ENCODE measurements around the gene DNAJC5.
A peak's percentile ranks its signal among the peaks of the same experiment; 100 is the strongest.
"Not testable (repeated sequence)": the region's sequence is repeated elsewhere in the genome, so short reads cannot be mapped to it uniquely, and the experiment has no call there.

The DNAJC5 gene

GRCh38 chr20:63969838-63970713, 75.2 kb downstream of the DNAJC5 start, which contains the start of gene ZNF512B:
Gene ZNF512B, minus strand, starts transcription at chr20:63969930. Its CDS starts 1,980 bp downstream, at chr20:63967950.
- Mint-ChIP-seq H3K27ac (peak within 1 kb of the TSS; percentile 82), H3K27me3 (ENCODE audit: low read depth) (no peaks in the 10 kb centered on the region), H3K9me3 (no peaks in the 10 kb centered on the region), H3K36me3 (ENCODE audit: low read depth) (peaks cover 34% of the 10 kb centered on the region), H3K4me1 (ENCODE audit: low read depth) (peaks cover 13% of the 10 kb centered on the region), H3K4me3 (peak within 1 kb of the TSS; percentile 86)
- peak; percentile 43 for DNase-seq (ENCODE audit: low spot score)

GRCh38 chr20:63970714-63971431, 75.9 kb downstream of the DNAJC5 start:
- H3K9me3 Mint-ChIP-seq: no peaks in the 10 kb centered on the region
- H3K27me3 Mint-ChIP-seq (ENCODE audit: low read depth): no peaks in the 10 kb centered on the region
- no peak for DNase-seq (ENCODE audit: low spot score)
- peaks cover 33% of the 10 kb centered on the region for H3K36me3 Mint-ChIP-seq (ENCODE audit: low read depth)
- peak overlapping the region; percentile 72 for H3K27ac Mint-ChIP-seq
- peak overlapping the region; percentile 69 for H3K4me3 Mint-ChIP-seq
- H3K4me1 Mint-ChIP-seq (ENCODE audit: low read depth): peaks cover 13% of the 10 kb centered on the region

DNA sequence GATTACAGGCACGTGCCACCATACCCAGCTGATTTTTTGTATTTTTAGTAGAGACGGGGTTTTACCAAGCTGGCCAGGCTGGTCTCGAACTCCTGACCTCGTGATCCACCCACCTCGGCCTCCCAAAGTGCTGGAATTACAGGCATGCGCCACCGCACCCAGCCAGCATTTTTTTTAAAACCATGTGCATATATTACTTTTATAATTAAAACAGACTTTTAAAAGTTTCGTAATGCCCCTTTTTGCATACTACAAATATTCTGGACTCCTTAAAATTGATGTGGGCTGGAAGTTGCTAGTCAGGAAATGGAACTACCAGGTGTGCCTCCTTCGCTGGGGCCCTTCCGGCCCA, 77.0 kb downstream of the DNAJC5 start:
- not testable (repeated sequence) for H3K9me3 Mint-ChIP-seq; DNase-seq (ENCODE audit: low spot score); H3K27me3 Mint-ChIP-seq (ENCODE audit: low read depth); H3K4me3 Mint-ChIP-seq; H3K27ac Mint-ChIP-seq
- Mint-ChIP-seq H3K36me3 (ENCODE audit: low read depth) (peaks cover 32% of the 10 kb centered on the region), H3K4me1 (ENCODE audit: low read depth) (peaks cover 22% of the 10 kb centered on the region)

DNA sequence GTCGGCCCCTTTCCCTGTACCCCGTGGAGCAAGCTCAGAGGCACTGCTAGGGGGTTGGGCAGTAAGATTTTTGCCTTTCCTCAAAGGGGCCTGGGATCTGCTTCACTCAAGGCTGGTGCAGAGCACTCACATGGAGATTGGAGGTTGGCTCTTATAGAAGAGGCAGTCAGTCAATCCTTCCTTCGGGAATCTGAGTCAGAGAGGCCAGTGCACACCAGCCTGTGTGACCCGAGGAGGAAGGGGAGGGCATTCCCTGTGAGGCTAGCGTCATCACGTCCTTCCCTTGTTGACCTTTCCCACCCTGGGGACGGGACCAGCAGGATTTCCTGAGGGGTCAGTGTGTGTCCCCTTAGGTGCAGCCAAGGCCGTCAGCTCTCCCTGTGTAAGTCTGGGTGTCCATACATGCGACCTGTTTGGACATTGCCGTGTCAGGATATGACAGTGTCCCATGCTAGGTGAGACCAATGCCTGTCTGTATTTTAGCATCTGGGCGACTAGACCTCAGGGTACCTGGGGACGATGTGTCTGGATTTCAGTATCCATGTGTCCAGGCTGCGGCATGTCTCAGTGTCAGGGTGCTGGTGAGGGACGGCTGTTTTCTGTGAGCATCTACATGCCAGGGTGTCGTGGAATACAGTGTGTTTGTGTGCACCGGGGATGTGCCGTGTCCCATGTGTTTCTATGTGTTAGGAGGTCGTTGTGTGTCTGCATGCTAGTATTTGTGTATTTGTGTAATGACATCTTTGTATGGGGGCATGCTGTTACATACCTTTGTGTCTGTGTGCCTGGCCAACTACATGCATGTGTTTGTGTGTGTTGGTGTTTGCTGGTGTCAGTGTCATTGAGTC, 77.6 kb downstream of the DNAJC5 start:
- Mint-ChIP-seq H3K4me3 (no peak overlapping the region), H3K9me3 (no peaks in the 10 kb centered on the region), H3K36me3 (ENCODE audit: low read depth) (peaks cover 32% of the 10 kb centered on the region), H3K4me1 (ENCODE audit: low read depth) (peaks cover 28% of the 10 kb centered on the region), H3K27me3 (ENCODE audit: low read depth) (no peaks in the 10 kb centered on the region), H3K27ac (no peak overlapping the region)
- no peak for DNase-seq (ENCODE audit: low spot score)

GRCh38 chr20:63973160-63973479, 78.2 kb downstream of the DNAJC5 start:
- H3K27me3 Mint-ChIP-seq (ENCODE audit: low read depth): no peaks in the 10 kb centered on the region
- peaks cover 33% of the 10 kb centered on the region for H3K4me1 Mint-ChIP-seq (ENCODE audit: low read depth)
- no peaks in the 10 kb centered on the region for H3K9me3 Mint-ChIP-seq
- no peak overlapping the region for H3K4me3 Mint-ChIP-seq
- peaks cover 27% of the 10 kb centered on the region for H3K36me3 Mint-ChIP-seq (ENCODE audit: low read depth)
- H3K27ac Mint-ChIP-seq: peak overlapping the region; percentile 4
- DNase-seq (ENCODE audit: low spot score): no peak

GRCh38 chr20:63973636-63974401, 78.9 kb downstream of the DNAJC5 start:
- Mint-ChIP-seq H3K9me3 (no peaks in the 10 kb centered on the region), H3K27me3 (ENCODE audit: low read depth) (no peaks in the 10 kb centered on the region), H3K36me3 (ENCODE audit: low read depth) (peaks cover 21% of the 10 kb centered on the region), H3K4me1 (ENCODE audit: low read depth) (peaks cover 33% of the 10 kb centered on the region), H3K4me3 (no peak overlapping the region), H3K27ac (peak overlapping the region; percentile 19)
- DNase-seq (ENCODE audit: low spot score): peak; percentile 68

- DNase-seq (ENCODE audit: low spot score): no peak
- H3K36me3 Mint-ChIP-seq (ENCODE audit: low read depth): peaks cover 20% of the 10 kb centered on the region
- H3K9me3 Mint-ChIP-seq: no peaks in the 10 kb centered on the region
- H3K27me3 Mint-ChIP-seq (ENCODE audit: low read depth): no peaks in the 10 kb centered on the region
- H3K27ac Mint-ChIP-seq: no peak overlapping the region
- H3K4me3 Mint-ChIP-seq: no peak overlapping the region
- peaks cover 30% of the 10 kb centered on the region for H3K4me1 Mint-ChIP-seq (ENCODE audit: low read depth)
These were observed 79.7 kb downstream of the DNAJC5 start for GRCh38 chr20:63974402-63975200.

- Mint-ChIP-seq H3K36me3 (ENCODE audit: low read depth) (peaks cover 22% of the 10 kb centered on the region), H3K27ac (peak overlapping the region; percentile 88), H3K4me1 (ENCODE audit: low read depth) (peaks cover 41% of the 10 kb centered on the region), H3K4me3 (peak overlapping the region; percentile 89)
- not testable (repeated sequence) for H3K9me3 Mint-ChIP-seq; H3K27me3 Mint-ChIP-seq (ENCODE audit: low read depth); DNase-seq (ENCODE audit: low spot score)
These were observed 81.6 kb downstream of the DNAJC5 start for GRCh38 chr20:63976511-63976910.

- no peak for DNase-seq (ENCODE audit: low spot score)
- Mint-ChIP-seq H3K4me1 (ENCODE audit: low read depth) (peaks cover 45% of the 10 kb centered on the region), H3K27ac (peak overlapping the region; percentile 88), H3K4me3 (peak overlapping the region; percentile 89), H3K9me3 (no peaks in the 10 kb centered on the region), H3K27me3 (ENCODE audit: low read depth) (no peaks in the 10 kb centered on the region), H3K36me3 (ENCODE audit: low read depth) (peaks cover 24% of the 10 kb centered on the region)
These were observed 82.2 kb downstream of the DNAJC5 start for GRCh38 chr20:63976980-63977738.

DNA sequence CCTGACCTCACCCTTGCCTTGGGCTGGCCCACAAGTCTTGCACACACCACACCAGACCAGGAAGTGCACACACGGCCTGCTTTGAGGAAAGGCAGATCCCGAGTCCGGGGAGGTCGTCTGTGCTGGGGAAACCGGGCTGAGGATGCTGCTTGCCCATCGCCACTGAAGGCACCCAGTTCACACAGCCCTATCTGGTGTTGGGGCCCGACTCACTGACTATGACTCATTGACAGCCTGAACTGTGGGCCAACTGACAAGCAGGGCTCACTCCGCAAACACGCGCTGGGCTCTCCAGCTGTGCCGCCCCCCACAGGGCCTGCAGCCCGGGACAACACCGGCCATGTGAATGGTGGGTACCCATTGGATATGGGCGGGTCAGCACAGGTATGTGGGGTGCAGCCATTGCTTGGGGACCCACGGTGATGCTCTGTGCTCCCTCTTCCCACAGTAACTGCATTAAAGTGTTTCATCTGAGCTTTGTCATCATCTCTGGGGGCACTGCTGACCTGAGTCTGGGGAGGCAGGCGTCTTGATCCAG, 82.9 kb downstream of the DNAJC5 start:
- Mint-ChIP-seq H3K4me1 (ENCODE audit: low read depth) (peaks cover 51% of the 10 kb centered on the region), H3K9me3 (no peaks in the 10 kb centered on the region), H3K36me3 (ENCODE audit: low read depth) (peaks cover 29% of the 10 kb centered on the region), H3K27me3 (ENCODE audit: low read depth) (no peaks in the 10 kb centered on the region), H3K4me3 (peak overlapping the region; percentile 89), H3K27ac (peak overlapping the region; percentile 88)
- peak; percentile 76 for DNase-seq (ENCODE audit: low spot score)

- Mint-ChIP-seq H3K27ac (peak overlapping the region; percentile 88), H3K9me3 (no peaks in the 10 kb centered on the region), H3K4me3 (peak overlapping the region; percentile 89), H3K4me1 (ENCODE audit: low read depth) (peaks cover 52% of the 10 kb centered on the region), H3K27me3 (ENCODE audit: low read depth) (no peaks in the 10 kb centered on the region), H3K36me3 (ENCODE audit: low read depth) (peaks cover 33% of the 10 kb centered on the region)
- DNase-seq (ENCODE audit: low spot score): peak; percentile 81
These were observed 83.6 kb downstream of the DNAJC5 start for GRCh38 chr20:63978319-63979228.

Data from T-helper 2 cell treated with Interferon-gamma antibody and Interleukin-4, amounts not matched to agents 5 μg/mL and 100 μg/mL, for 36 hours (primary cell).